ENCODE results near the gene MCU.
"Not testable (repeated sequence)": the region's sequence is repeated elsewhere in the genome, so short reads cannot be mapped to it uniquely, and the experiment has no call there.

Gene MCU, protein sequence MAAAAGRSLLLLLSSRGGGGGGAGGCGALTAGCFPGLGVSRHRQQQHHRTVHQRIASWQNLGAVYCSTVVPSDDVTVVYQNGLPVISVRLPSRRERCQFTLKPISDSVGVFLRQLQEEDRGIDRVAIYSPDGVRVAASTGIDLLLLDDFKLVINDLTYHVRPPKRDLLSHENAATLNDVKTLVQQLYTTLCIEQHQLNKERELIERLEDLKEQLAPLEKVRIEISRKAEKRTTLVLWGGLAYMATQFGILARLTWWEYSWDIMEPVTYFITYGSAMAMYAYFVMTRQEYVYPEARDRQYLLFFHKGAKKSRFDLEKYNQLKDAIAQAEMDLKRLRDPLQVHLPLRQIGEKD

DNA sequence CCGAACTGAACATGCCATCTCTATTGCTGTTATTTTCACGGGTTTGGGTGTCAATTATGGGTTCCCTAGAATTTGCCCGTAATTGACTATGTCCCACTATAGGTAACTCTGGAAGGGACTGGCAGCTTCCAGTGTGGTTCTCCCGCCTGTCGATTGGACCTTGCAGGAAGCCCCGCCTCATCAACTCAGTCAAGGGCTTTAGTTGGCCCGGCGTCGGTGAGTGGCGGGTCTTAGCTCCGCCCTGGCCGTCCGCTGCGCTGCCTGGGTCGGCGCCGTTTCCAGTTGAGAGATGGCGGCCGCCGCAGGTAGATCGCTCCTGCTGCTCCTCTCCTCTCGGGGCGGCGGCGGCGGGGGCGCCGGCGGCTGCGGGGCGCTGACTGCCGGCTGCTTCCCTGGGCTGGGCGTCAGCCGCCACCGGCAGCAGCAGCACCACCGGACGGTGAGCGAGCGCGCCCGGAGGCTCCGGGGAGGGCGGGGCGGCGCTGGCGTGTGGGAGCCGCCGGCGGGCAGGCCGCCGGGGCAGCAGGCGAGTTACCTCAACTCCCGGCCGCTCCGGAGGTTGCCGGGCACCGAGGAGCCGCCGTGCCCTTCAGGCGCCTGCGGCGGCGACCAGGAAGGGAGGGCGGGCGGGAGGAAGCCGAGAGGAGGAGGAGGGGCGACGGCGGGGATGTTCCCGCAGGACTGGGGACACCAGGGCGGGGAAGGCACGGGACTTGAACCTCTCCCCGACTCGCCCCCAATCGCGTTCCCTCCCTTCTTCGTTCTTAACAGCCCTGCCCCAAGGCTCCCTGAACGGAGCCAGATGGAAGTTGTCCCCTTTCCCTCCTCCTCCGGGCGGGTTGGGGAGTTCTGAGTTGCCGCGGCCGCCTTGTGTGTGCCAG is at the start of gene MCU:
Gene MCU (plus strand): TSS at position 281 of the 881 bp plus-strand sequence. CDS start 9 bp downstream, at position 290.
- peak; percentile 98 for DNase-seq

DNA sequence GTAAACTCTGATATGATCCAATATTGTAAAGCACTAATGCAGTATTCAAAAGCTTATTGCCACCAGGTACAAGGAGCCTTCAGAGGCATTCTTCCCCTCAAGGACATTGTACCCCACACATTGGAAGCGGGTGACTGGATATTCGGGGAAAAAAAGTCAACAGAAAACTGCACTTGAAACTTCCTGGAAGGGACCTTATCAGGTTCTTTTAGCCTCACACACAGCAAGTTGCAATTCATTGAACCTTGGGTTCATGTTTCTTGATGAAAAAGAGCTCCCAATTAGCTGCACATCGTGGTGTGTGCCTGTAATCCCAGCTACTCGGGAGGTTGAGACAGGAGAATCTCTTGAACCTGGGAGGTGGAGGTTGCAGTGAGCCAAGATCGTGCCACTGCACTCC is 49.6 kb upstream of the MCU start:
- no peak for DNase-seq

DNA sequence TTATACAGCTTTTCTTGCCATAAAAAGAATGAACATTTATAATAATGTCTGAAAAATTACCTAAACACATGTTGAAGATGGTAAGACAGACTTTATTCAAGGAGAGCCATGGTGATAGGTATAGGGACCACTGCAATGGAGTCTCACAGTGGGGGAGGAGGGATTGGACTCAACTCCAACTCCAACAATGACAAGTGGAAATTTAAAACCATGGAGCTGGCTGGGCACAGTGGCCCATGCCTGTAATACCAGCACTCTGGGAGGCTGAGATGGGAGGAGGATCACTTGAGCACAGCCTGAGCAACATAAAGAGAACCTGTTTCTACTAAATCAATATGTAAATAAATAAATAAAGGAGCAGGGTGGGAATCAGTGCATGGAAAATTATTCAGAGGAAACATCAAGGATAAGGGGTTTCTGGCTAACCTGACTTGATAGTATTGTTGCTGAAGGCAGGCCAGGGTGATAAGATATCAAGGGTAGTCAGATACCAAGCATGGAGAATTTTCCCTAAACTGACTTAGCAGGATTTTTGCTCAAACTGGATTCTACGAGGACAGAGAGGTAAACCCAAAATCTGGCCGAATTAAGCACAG is 46.6 kb upstream of the MCU start:
- DNase-seq: no peak

DNA sequence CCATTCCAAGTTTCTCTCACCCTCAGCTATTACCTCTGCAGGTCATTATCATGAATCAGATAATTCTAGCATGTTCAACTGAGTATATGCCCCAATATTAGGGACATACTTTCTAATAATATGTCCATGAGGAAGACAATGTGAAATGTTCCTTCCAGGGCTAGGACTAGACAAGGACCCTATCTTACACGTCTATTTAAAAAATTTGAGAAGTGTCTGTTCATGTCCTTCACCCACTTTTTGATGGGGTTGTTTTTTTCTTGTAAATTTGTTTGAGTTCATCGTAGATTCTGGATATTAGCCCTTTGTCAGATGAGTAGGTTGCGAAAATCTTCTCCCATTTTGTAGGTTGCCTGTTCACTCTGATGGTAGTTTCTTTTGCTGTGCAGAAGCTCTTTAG is 45.0 kb upstream of the MCU start:
- not testable (repeated sequence) for DNase-seq

DNA sequence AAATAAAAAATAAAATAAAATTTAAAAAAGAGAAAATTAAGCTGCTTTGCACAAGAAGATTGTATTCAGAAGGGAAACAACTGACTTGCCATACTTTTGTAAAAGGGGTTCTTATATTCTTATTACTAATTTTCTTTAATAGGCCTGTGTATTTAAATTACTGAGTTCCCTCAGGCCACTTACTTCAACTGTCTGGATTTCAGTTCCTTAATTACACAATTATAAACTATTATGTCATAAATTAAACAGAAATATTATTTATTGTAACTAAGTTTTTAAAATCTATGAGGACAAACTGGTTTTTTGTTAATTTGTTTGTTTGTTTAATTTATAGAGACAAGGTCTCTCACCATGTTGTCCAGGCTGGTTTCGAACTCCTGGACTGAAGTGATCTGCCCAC is 43.6 kb upstream of the MCU start:
- no peak for DNase-seq

DNA sequence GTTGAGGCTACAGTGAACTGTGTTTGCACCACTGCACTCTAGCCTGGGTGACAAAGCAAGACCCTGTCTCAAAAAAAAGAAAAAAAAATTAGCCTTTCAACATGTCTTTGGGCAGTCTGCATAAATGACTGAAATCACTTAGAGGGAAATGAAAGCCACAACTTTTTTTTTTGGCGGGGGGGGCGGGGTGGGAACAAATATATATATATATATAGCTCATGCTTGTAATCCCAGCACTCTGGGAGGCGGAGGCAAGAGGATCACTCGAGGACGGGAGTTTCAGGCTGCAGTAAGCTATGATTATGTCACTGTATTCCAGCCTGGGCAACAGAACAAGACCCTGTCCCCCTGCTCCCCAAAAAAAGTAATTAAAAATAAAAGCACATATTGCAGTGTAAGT is 42.7 kb upstream of the MCU start:
- DNase-seq: no peak

DNA sequence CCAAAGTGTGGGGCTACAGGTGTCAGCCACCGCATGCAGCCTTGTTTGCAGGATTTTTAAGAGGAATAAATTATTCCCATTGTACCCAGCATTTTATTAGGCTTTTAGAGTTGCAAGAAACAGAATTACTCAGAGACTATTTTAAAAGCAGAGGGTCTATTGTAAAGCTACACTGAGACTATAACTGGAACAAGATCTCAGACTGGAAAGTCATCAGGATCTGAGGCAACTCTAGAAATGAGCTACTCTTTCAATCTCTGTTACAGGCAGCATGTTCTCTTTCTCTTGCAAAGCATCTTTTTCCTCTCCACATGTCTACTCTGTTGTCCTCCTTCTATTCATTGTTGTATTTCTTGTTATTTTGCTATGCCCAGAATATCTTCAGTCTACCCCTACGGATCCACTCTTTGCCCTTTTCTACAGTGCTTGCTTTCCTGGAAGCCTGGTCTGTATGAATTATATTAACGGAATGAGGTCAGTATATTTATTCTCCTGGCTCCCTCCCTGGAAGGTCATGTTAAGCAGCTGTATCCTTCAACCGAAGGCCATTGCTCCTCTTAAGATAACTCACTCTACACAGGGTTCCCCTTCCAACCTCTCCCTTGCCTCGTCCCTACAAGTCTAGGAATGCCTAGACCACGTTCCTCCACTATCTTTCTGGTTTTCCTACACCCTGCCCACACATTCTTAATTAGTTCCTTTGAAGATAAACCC is 38.4 kb upstream of the MCU start:
- no peak for DNase-seq

DNA sequence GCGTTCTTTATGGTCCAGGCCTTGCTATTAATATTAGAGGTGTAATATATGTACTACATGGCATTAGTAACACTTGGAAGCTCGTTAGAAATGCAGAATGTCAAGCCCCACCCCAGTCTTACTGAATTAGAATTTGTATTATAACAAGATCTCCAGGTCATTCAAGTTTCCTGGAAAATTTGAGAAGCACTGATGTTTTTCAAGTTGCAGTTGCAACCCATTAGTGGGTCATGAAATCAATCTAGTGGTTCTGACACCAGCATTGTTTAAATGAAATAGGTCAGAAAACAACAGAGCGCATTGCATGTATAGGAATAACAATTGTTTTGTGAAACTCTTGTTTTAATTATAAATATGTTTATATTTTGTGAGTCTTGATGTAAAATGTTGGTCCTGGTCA is 37.2 kb upstream of the MCU start:
- no peak for DNase-seq

DNA sequence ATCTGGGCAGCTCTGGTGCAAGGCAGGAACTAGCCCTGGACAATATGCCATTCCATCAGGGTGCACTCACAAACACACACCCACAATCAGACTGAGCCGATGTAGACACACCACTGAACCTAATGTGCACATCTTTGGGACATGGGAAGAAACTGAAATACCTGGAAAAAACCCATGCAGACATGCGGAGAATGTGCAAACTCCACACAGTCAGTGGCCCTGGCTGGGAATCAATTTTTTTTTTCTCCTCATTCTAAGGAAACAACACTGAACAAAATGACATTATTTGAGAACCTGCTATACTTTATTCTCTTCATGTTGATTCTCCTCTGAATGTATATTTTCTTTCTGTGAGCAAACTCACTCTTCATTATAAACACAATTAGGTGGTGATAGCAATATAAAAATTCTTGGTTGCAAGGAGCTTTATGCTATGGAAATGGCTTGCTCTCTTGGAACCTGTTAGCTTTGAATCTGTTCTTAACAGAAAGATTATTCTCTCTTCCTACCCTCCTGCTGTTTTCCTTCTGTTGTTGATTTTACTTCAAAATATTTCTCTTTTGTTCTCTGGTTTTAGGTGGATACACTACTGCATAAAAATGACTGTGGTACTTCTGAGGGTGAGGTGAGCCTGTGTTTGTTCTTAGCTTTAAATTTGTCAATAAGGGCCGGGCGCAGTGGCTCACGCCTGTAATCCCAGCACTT is 33.1 kb upstream of the MCU start:
- DNase-seq: no peak

DNA sequence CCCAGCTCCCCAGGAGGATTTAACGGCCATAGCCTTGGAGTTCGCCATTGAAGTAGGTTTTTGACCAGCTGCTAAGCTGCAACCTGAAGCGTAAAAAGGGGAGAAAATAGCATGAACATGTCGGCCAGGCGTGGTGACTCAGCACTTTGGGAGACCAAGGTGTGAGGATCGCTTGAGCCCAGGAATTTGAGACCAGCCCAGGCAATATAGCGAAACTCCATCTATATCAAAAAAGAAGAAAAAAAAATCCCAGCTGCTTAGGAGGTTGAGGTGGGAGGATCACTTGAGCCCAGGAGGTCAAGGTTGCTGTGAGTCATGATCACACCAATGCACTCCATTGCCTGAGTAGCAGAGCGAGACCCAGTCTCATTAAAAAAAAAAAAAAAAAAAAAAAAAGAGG is 32.2 kb upstream of the MCU start:
- no peak for DNase-seq

DNA sequence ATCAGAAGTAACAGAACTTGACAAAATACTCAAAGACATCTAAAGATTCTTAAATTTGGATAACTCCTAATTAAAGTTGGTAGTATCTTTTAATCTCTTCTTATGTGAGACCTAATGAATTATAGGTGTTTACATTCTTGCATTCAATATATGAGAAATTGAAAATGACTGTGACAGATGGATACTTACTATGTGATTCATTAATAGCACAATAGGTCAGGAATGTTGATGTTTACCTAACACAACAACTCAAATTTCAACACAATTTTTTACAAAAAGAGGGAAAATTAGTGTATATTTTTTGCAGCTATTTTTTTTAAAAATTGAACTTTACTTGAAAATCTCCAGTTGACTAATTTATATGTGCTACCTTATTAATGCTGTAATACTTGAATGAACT is 31.7 kb upstream of the MCU start:
- no peak for DNase-seq

DNA sequence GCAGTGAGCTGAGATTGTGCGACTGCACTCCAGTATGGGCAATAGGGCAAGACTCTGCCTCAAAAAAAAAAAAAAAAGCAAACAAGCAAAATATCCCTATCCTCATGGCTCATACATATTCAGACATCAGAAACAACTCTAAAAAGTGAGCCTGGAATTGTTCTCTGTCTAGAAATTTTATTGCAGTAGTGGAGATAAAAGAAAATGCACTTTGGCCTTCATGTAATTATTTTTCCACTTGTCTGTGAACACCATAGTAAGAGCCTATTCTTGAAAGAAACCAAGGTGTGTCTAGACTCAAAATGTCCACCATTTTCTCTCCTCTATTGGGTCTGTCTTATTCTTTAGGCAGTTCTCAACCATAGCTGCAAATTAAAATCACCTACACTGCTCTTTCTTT is 30.5 kb upstream of the MCU start:
- DNase-seq: no peak

DNA sequence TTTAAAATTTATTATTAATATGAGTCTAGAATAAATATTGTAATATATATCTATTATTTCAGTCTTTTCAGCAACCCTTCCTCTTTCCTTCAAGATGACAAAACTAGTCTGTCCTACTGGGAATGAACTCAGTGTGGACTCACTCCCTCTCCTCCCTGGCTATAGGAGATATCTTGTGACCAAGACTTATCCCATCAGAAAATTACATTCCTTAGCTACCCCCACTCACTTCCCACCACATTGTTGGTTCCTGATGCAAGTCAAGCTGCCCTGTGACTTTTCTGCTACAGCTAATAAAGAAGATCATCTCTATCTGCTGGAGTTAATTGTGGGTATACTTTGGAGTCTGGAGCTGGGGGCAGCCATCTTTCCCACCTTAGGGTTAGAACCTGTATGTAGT is 28.0 kb upstream of the MCU start:
- DNase-seq: no peak

DNA sequence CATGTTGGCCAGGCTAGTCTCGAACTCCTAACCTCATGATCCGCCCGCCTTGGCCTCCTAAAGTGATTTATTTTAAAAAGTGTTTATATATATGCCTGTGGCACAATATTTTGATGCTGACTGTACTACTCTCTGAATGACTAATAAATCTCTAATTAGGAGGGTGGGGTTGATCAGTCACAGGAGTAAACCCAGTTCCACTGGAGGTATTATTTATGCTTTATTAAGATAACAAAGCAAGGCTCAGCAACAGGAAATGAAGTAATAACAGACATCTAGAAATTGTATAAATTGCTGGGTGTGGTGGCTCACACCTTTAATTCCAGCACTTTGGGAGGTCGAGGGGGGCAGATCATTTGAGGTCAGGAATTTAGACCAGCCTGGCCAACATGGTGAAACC is 26.0 kb upstream of the MCU start:
- DNase-seq: peak; percentile 12

DNA sequence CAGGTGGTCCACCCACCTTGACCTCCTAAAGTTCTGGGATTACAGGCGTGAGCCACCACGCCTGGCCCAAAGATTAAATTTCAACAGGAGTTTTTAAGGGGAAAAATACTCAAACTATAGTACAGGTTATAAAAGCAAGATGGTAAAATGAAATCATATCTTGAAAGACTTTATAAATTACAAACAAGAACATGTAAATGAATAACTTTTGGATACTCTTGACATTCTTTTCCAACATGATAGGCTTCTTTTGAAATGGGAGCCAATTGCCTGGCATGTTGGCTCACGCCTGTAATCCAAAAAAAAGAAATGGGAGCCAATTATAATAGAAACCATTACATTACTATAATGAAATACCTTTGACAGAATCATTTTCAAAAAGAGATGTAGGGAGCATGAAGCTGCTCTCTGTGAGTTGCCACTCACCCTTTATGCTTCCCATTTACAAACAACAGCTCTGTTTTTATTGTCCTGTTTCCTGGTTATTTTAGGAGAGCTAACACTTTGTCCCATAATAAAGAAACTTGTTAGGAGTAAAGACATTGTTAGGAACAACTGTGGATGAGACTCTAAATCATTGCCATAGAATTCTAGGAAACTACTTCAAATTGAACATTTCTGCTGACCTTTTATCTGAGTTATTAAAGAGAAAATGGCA is 24.6 kb upstream of the MCU start:
- no peak for DNase-seq

DNA sequence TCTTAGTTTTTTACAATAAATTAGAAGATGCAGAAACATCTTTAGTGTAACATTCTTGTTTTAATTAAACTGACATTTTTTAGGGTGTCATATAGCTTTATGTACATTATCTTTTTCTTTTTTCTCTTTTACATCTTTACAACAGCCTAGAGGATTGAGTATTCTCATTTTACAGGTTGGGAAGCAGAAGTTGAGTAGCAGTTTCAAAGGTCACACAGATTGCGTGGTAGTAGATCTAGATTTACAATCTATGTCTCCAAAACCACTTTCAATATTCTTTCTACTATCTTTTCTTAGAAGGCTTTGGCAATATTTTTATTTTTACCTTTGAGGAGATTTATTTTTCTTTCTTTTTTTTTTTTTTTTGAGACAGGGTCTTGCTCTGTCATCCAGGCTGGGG is 18.7 kb upstream of the MCU start:
- no peak for DNase-seq

DNA sequence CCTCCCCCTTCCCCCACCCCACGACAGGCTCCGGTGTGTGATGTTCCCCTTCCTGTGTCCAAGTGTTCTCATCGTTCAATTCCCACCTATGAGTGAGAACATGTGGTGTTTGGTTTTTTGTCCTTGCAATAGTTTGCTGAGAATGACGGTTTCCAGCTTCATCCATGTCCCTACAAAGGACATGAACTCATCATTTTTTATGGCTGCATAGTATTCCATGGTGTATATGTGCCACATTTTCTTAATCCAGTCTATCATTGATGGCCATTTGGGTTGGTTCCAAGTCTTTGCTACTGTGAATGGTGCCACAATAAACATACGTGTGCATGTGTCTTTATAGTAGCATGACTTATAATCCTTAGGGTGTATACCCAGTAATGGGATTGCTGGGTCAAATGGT is 17.8 kb upstream of the MCU start:
- DNase-seq: not testable (repeated sequence)

DNA sequence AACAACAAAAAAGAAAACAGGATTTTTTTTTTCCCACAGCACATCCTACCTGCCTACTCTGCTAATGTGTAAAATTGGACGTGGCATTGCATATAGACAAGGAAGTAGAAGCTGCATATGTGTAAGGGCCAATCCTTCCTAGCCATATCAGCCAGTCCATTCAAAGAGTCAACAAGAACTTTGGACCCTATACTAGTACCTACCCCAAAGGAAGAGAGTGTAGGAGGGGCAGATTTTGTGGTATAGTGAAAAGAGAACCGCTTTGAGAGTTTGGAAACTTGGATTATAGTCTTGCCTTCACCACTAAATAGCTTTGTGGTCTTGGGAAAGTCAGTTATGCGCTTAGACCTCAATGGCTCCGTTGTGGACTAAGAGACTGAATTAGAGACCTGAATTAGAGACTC is 12.1 kb upstream of the MCU start:
- DNase-seq: no peak

DNA sequence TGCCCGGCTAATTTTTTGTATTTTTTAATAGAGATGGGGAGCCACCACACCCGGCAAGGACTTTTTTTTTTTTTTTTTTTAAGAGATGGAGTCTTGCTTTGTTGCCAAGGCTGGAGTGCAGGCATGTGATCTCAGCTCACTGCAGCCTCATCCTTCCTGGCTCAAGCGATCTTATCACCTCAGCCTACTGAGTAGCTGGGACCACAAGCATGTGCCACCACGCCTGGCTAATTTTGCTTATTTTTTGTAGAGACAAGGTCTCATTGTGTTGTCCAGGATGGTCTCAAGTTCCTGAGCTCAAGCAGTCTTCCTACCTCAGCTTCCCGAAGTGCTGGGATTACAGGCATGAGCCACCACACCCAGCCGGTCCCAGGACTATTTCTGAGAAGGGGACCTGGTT is 9.3 kb upstream of the MCU start:
- no peak for DNase-seq

DNA sequence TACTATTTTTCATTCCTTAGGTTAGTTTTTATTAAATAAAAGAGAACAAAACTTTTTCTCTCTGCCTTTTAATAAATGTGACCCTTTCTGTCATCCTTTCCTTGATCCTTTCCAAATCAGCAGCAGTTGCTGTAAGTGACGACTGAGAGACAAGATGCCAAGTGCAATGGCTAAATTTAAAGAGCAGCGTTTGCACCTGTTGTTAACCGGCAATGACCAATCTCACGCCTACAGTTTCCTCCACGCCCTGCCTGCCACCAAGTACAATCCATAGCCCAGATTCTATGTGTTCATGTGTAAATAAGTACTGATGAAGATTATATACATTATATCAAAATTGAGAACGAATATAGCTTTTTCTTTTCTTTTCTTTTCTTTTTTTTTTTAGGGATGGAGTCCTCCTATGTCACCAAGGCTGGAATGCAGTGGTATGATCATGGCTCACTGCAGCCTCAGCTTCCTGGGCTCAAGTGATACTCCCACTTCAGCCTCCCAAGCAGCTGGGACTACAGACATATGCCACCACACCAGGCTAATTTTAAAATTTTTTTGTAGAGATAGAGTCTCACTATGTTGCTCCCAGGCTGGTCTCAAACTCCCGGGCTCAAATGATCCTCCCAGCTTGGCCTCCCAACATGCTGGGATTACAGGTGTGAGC is 6.5 kb upstream of the MCU start:
- DNase-seq: no peak

DNA sequence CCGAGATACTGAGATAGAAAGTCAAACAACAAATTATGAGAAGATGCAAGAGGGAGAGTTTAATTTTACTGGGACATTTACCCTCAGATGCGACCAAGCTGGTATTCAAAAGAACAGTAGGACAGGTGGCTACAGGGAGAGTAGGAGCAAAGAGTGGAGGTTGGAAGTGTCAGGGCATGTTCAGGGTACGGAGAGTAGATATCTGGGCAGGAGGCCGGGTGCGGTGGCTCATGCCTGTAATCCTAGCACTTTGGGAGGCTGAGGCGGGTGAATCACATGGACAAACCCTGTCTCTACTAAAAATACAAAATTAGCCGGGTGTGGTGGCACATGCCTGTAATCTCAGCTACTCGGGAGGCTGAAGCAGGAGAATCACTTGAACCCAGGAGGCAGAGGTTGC is 5.5 kb upstream of the MCU start:
- DNase-seq: not testable (repeated sequence)

DNA sequence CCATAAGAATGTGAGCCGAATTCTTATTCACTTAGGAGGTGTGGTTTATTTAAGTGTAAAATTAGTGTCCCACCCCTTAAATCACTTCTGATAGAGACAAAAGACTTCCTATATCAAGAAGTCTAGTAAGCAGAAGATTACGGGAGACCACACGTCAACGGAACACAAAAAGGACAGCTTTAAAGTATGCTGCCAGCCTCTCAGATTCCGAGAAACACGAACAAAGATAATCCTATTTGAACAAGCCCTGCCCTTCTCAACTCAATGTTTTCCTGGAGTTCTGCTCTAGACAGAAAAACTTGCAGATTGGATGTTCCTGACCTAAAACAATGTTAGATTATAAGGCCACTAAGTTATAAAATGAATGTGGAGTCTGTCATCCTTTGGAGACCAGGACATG is 4.9 kb upstream of the MCU start:
- DNase-seq: no peak
